ENCODE results near the gene BCL2L13.
"Not testable (repeated sequence)": the region's sequence is repeated elsewhere in the genome, so short reads cannot be mapped to it uniquely, and the experiment has no call there.

BCL2L13 gene

GRCh38 chr22:17638432-17639246, at the start of gene BCL2L13:
Gene BCL2L13 (plus strand): TSS chr22:17638757. CDS start chr22:17655712, 16,955 bp downstream.
- FAIRE-seq: no peak

- FAIRE-seq: no peak
These were observed 48.7 kb upstream of the BCL2L13 start for GRCh38 chr22:17589810-17590375.

DNA sequence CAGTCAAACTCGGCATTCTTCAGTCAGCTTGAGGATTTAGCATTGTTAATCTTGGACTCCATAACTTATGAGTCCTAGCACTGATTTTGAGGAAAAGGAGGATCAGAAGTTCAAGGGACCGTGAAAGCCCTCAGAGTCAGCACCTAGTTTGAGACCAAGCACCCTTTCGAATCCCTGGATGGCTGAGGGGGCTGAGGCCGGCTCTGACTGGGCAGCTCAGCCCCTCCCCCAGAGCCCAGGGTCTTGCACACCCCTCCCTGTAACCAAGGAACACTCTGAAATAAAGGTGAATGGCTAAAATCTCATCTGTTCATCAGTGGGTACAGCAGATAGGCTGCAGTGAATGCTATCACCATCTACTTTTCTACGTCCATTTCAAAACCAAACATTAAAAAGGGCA, 48.0 kb upstream of the BCL2L13 start:
- FAIRE-seq: no peak

GRCh38 chr22:17592201-17592600, 46.4 kb upstream of the BCL2L13 start:
- no peak for FAIRE-seq

DNA sequence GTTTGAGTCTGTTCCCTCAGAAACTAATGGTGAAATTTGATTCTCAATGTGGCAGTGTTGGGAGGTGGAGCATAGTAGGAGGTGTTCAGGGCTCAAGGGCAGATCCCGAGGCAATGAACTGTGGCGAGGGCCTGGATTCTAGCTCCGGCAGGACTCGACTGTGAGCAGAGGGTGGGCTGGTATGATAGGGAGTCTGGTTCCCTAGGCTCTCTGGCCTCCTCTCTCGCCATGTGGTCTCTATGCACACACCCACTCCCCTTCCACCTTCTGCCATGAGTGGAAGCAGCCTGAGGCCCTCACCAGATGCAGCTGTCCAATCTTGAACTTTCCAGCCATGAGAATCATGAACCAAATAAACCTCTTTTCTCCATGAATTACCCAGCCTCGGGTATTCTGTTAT, 42.3 kb upstream of the BCL2L13 start:
- FAIRE-seq: no peak

DNA sequence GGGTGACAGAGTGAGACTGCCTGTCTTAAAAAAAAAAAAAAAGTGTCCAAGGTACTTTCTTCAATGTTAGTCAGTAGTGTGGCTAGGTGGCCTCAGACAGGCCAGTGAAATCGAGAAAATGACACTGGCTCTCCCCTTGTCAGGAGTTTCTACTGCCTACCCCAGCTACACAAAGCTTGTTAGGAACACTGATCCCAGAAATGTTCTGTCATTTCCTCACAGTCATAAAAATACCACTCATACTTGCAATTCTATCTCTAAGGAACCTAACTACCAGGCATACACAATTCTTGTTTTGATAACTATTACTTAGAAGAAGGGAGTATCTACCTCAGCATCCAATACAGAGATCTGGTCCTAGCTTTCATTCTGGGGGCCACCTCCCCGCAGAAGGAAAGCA, 41.3 kb upstream of the BCL2L13 start:
- FAIRE-seq: no peak

DNA sequence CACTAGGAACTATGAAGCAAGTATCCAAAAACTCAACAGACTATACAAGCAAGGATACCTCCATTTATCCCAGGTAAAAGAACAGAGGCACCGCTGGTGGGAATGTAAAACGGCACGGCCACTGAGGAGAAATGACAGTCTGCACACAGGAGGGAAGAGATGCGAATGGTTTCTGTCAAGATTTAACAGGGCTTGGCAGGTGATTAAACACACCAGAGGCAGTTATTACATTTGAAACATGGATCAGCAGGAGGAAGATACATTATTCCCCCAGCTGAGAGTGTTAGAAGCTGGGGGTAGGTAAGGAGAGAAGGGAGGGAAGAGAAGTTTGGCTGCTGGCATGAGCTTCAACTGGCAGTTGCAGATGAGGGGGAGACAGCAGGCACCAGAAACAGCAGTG, 40.2 kb upstream of the BCL2L13 start:
- FAIRE-seq: no peak

DNA sequence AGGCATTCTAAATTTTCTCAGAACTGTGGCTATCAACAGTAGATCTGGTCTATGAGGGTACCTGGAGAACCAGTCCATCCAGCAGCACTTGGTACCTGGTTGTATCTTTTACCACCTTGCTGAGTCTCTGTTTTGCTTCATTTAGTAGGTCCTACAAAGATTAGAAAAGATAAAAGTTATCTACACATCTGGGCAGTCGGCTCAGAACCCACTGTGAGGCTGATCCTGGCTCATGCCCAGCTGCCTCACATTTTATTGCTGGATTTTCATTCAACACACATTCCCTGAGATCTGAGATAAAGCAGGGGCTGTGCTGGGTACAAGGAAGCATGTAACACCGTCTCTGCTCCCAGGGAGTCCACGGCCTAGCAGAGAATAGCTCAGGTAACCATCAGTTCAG, 37.5 kb upstream of the BCL2L13 start:
- no peak for FAIRE-seq

GRCh38 chr22:17603668-17604067, 34.9 kb upstream of the BCL2L13 start:
- no peak for FAIRE-seq

GRCh38 chr22:17606496-17606895, 32.1 kb upstream of the BCL2L13 start:
- no peak for FAIRE-seq

GRCh38 chr22:17607891-17608521, 30.6 kb upstream of the BCL2L13 start:
- FAIRE-seq: no peak

DNA sequence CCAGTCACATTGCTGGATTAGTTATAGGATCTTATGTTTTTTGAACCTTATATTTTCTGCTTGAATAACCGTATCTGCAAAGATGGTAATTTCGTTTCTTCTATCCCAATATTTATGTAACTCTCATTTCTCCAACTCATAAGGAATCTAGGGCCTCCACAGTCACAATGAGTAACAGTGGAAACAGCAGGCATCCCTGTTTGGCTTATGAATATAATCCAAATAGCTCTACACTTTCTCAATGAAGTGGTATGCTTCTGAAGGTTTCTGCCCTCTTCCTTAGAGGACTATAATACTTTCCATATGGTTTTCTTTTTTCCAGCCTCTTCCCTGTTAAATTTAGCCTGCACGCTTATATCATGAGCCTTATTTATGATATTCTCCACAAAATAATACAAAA, 26.5 kb upstream of the BCL2L13 start:
- no peak for FAIRE-seq

DNA sequence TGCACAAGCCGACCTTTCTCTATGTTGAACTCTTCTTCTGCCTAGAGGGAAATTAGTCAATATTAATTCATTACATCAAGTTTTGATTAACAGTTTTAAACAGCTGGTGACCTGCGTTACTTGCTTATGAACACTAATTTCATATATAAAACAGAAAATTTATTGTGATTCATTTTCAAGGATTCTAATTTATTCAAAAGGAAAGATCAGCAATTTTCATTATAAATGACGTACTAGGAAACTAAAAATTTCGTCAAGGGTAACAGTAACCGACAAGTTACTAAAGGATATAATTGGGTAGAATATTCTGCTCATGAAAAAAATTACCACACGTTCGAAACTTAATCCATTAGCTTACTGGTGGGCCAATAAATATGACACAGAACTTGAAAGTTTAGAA, 25.3 kb upstream of the BCL2L13 start:
- FAIRE-seq: no peak

DNA sequence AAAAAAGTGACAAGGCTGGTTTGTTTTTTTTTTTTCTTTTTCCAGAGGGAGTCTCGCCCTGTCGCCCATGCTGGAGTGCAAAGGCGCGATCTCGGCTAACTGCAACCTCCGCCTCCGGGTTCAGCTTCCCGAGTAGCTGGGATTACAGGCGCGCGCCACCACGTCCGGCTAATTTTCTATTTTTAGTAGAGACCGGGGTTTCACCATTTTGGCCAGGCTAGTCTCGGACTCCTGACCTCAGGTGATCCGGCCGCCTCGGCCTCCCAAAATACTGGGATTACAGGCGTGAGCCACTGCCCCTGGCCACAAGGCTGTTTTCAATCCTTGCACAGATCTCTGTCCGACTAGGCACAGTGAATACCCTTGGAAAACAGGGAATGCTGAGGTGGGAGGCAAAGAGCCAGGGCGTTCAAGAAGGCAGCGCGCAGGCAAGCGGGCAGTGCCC, 10.6 kb upstream of the BCL2L13 start:
- FAIRE-seq: no peak

- FAIRE-seq: peak; percentile 96
These were observed 10.0 kb upstream of the BCL2L13 start, which contains the start of gene ATP6V1E1 for GRCh38 chr22:17628406-17629172. Gene ATP6V1E1 (minus strand): TSS chr22:17628749. CDS start chr22:17628635, 114 bp downstream.

- FAIRE-seq: no peak
These were observed 9.4 kb upstream of the BCL2L13 start for GRCh38 chr22:17629173-17629489.

DNA sequence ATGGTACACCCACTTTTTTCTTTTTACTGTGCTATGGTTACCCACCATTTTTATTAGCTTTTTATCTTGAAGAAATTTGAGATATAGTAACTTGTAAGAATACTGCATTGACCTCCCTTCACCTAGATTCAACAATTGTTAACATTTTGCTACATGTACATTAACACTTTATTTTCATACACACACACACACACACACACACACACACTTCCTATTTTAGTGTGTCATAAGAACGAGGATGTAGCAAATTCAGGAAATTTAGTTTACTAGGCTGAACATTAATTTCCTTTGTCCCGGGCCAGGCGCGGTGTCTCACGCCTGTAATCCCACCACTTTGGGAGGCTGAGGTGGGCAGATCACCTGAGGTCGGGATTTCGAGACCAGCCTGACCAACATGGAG, 8.9 kb upstream of the BCL2L13 start:
- FAIRE-seq: no peak

DNA sequence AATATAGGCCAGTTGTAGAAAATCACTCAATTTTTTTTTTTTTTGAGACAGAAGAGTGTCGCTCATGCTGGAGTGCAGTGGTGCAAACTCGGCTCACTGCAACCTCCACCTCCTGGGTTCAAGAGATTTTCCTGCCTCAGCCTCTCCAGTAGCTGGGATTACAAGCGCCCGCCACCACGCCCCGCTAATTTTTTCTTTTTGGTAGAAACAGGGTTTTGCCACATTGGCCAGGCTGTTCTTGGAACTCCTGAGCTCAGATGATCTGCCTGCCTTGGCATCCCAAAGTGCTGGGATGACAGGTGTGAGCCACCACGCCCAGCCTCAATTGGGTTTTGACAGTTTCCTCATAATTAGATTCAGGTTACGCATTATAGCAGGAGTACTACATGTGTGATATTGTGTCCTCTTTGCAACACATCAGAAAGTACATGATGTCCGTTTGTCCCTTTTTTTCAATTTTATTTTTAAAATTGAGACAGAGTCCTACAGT, 7.4 kb upstream of the BCL2L13 start:
- no peak for FAIRE-seq

DNA sequence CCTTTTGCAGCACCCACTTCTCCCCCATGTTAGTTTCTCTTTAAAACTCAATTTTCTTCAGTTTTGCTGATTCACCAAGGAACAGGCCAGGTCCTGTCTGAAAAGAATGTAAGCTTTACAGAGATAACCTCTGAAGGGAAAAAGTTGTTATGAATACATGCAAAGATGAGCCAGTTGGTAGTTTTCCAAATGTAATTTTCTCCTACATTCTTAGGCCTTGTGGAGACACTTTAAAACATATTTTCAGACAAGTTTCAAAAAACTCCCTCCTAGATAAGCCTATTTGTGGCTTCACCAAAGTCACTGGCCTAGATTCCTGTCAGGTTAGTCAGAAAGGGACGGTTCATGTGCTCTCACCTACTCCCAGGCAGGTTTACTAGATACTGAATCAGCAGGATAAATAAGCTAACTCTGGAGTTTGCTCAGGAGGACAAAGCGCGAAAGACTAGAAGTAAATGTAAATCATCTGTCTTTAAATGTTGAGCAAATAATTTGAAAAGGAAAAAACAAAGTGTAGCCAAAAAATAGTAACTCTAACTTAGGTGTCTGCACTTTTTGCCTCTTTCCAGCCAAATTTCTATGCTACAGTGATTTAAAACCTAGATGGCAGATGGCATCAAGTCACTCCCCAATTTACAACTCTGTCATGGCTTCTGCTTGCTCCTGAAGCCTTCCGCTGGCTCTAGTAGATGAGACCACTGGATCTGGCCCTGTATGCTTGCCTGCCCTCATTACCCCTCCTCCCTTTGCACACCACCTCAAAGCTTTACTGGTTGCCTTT, 5.2 kb upstream of the BCL2L13 start:
- no peak for FAIRE-seq

GRCh38 chr22:17633998-17634323, 4.6 kb upstream of the BCL2L13 start:
- FAIRE-seq: no peak

GRCh38 chr22:17634696-17635095, 3.9 kb upstream of the BCL2L13 start:
- FAIRE-seq: no peak

- FAIRE-seq: not testable (repeated sequence)
These were observed 1.7 kb upstream of the BCL2L13 start for GRCh38 chr22:17636850-17637249.

Measured in TTC549 (cell line).